Esophagus muscularis mucosa (tissue), 4 donors: ENCODE results near the gene KNL1.

ENCODE experiments used
- EP300 ChIP-seq: sonication (generic); formaldehyde crosslinking; IDR thresholded peaks from one replicate; pipeline ENCODE4 v1.6.1; 2017; ENCODE audit warnings: antibody characterized with exemption
- POLR2A ChIP-seq: fragments of 450-650 bp; IDR thresholded peaks from one replicate; pipeline ENCODE4 v1.6.1; 2017; ENCODE audit warnings: antibody characterized with exemption, moderate library complexity, mild to moderate bottlenecking, low read depth
- POLR2AphosphoS5 ChIP-seq, 2 donors: sonication (generic); formaldehyde crosslinking; IDR thresholded peaks; one replicate each; pipeline ENCODE4 v1.6.1; 2017; ENCODE audit warnings: antibody characterized with exemption in 2 of 2
- TF ChIP-seq, protein P1 (sequence below), 3 experiments: fragments of 200-600 bp in 2 of 3; fragments of 450-650 bp in 1 of 3; sonication (generic) in 2 of 3; IDR thresholded peaks; one replicate each; pipeline ENCODE4 v1.5.1; 2017 to 2019; ENCODE audit warnings: antibody characterized with exemption in 3 of 3, mild to moderate bottlenecking in 2 of 3, moderate library complexity in 1 of 3

GRCh38 chr15:40595219-40595618 lies 1.2 kb downstream of the KNL1 start:
- TF ChIP-seq, protein P1, sequence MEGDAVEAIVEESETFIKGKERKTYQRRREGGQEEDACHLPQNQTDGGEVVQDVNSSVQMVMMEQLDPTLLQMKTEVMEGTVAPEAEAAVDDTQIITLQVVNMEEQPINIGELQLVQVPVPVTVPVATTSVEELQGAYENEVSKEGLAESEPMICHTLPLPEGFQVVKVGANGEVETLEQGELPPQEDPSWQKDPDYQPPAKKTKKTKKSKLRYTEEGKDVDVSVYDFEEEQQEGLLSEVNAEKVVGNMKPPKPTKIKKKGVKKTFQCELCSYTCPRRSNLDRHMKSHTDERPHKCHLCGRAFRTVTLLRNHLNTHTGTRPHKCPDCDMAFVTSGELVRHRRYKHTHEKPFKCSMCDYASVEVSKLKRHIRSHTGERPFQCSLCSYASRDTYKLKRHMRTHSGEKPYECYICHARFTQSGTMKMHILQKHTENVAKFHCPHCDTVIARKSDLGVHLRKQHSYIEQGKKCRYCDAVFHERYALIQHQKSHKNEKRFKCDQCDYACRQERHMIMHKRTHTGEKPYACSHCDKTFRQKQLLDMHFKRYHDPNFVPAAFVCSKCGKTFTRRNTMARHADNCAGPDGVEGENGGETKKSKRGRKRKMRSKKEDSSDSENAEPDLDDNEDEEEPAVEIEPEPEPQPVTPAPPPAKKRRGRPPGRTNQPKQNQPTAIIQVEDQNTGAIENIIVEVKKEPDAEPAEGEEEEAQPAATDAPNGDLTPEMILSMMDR (IDR thresholded peaks at IDR 0.05) = no peak
- TF ChIP-seq EP300 (no peak), POLR2AphosphoS5 (IDR thresholded peaks at IDR 0.05) (no peak), POLR2A (no peak)
